ENCODE measurements around the gene RTL9.
A peak's percentile ranks its signal among the peaks of the same experiment; 100 is the strongest.
"Not testable (repeated sequence)": the region's sequence is repeated elsewhere in the genome, so short reads cannot be mapped to it uniquely, and the experiment has no call there.

Gene RTL9

GRCh38 chrX:110358548-110358947 is at the start of gene RTL9:
RTL9 (plus strand) TSS chrX:110358848; CDS start chrX:110450618, 91,770 bp downstream.
- DNase-seq, result no peak

GRCh38 chrX:110310000-110310790 is 48.5 kb upstream of the RTL9 start:
- DNase-seq, result no peak

- DNase-seq, result peak; percentile 53
Measured at GRCh38 chrX:110310896-110311295, 47.8 kb upstream of the RTL9 start.

- DNase-seq, result no peak
Measured at GRCh38 chrX:110311437-110312230, 47.0 kb upstream of the RTL9 start.

GRCh38 chrX:110315551-110315950 is 43.1 kb upstream of the RTL9 start:
- DNase-seq, result no peak

- no peak for DNase-seq
Measured at GRCh38 chrX:110316351-110317060, 42.1 kb upstream of the RTL9 start.

GRCh38 chrX:110317061-110317819 is 41.4 kb upstream of the RTL9 start:
- DNase-seq, result peak; percentile 30

- peak; percentile 86 for DNase-seq
Measured at GRCh38 chrX:110317820-110318663, 40.6 kb upstream of the RTL9 start, which contains the start of gene AMMECR1. AMMECR1 (minus strand) TSS chrX:110318085; CDS start chrX:110318071, 14 bp downstream.

- no peak for DNase-seq
Measured at GRCh38 chrX:110318664-110318968, 40.0 kb upstream of the RTL9 start.

- DNase-seq, result no peak
Measured at GRCh38 chrX:110320381-110320987, 38.2 kb upstream of the RTL9 start.

GRCh38 chrX:110321081-110321480 is 37.6 kb upstream of the RTL9 start:
- no peak for DNase-seq

GRCh38 chrX:110321670-110322069 is 37.0 kb upstream of the RTL9 start:
- no peak for DNase-seq

GRCh38 chrX:110322603-110323002 is 36.0 kb upstream of the RTL9 start:
- DNase-seq, result no peak

- no peak for DNase-seq
Measured at GRCh38 chrX:110326712-110327111, 31.9 kb upstream of the RTL9 start.

GRCh38 chrX:110327336-110327735 is 31.3 kb upstream of the RTL9 start:
- no peak for DNase-seq

- DNase-seq, result not testable (repeated sequence)
Measured at GRCh38 chrX:110328613-110329012, 30.0 kb upstream of the RTL9 start.

GRCh38 chrX:110331444-110332030 is 27.1 kb upstream of the RTL9 start:
- DNase-seq, result no peak

- DNase-seq, result not testable (repeated sequence)
Measured at GRCh38 chrX:110333458-110333857, 25.2 kb upstream of the RTL9 start.

- DNase-seq, result no peak
Measured at GRCh38 chrX:110338935-110339334, 19.7 kb upstream of the RTL9 start.

- DNase-seq, result no peak
Measured at GRCh38 chrX:110341189-110342035, 17.2 kb upstream of the RTL9 start.

All from CD4-positive, alpha-beta T cell treated with Interleukin-10 for 1 hour (primary cell).